Measurements from ENCODE around the gene DIAPH2.

The DIAPH2 gene

GRCh38 chrX:97238632-97239031 lies 554.0 kb downstream of the DIAPH2 start:
- TF ChIP-seq CTCF (conservative IDR thresholded peaks at IDR 0.05; ENCODE audit: low read depth, low read length), result no peak
- H3K4me3 ChIP-seq (ENCODE audit: low read length), result no peak overlapping the region
- DNase-seq (ENCODE audit: low read depth), result no peak

GRCh38 chrX:97252111-97252510 lies 567.5 kb downstream of the DIAPH2 start:
- no peak overlapping the region for H3K4me3 ChIP-seq (ENCODE audit: low read length)
- no peak for TF ChIP-seq CTCF (conservative IDR thresholded peaks at IDR 0.05; ENCODE audit: low read depth, low read length)

GRCh38 chrX:97260679-97261078 lies 576.0 kb downstream of the DIAPH2 start:
- no peak for DNase-seq (ENCODE audit: low read depth)
- no peak overlapping the region for H3K4me3 ChIP-seq (ENCODE audit: low read length)
- TF ChIP-seq CTCF (conservative IDR thresholded peaks at IDR 0.05; ENCODE audit: low read depth, low read length), result no peak

More at GRCh38 chrX:97252111-97252510, 567.5 kb downstream of the DIAPH2 start:
- DNase-seq (ENCODE audit: low read depth), result no peak

- no peak for TF ChIP-seq CTCF (conservative IDR thresholded peaks at IDR 0.05; ENCODE audit: low read depth, low read length)
- no peak for DNase-seq (ENCODE audit: low read depth)
- H3K4me3 ChIP-seq (ENCODE audit: low read length), result no peak overlapping the region
Measured at GRCh38 chrX:97266406-97267121, 581.9 kb downstream of the DIAPH2 start.

- DNase-seq (ENCODE audit: low read depth), result no peak
- TF ChIP-seq CTCF (conservative IDR thresholded peaks at IDR 0.05; ENCODE audit: low read depth, low read length), result no peak
- H3K4me3 ChIP-seq (ENCODE audit: low read length), result no peak overlapping the region
Measured at GRCh38 chrX:97267396-97268181, 582.9 kb downstream of the DIAPH2 start.

GRCh38 chrX:97268182-97268680 lies 583.6 kb downstream of the DIAPH2 start:
- no peak overlapping the region for H3K4me3 ChIP-seq (ENCODE audit: low read length)
- TF ChIP-seq CTCF (conservative IDR thresholded peaks at IDR 0.05; ENCODE audit: low read depth, low read length), result no peak
- DNase-seq (ENCODE audit: low read depth), result no peak

Data from retinal pigment epithelial cell (primary cell).